Lower leg skin (tissue), 4 donors: ENCODE results near the gene CTIF. TPM values are rescaled to one million over a fixed set of nuclear protein-coding genes. Genes with fewer than 3 reads are reported as not detected.

Experiments
- DNase-seq, 2 donors: peaks; one replicate each; pipeline ENCODE4 v3.0.0-alpha.2; 2019; ENCODE audit warnings: low spot score in 2 of 2
- H3K4me3 ChIP-seq: fragments of 200-600 bp; sonication (generic); 2 replicates; pipeline ENCODE4 v1.5.1; 2017; ENCODE audit warnings: mild to moderate bottlenecking, low read depth; ENCODE audit not compliant: poor library complexity, severe bottlenecking
- POLR2A ChIP-seq, 2 donors: fragments of 450-650 bp; IDR thresholded peaks; one replicate each; pipeline ENCODE4 v1.6.1; 2016 to 2017; ENCODE audit warnings: antibody characterized with exemption in 2 of 2, mild to moderate bottlenecking in 1 of 2, moderate library complexity in 1 of 2
- WGBS, 2 donors: methylation state at CpG; one replicate each; pipeline ENCODE4 v1.1.5; 2018; 5-methylcytosine and 5-hydroxymethylcytosine counted together
- intact Hi-C: fragments of 100-400 bp; cut with DNase I; formaldehyde crosslinking; loops from one replicate; pipeline ENCODE4 v1.15.0; 2023; ENCODE audit warnings: low total_unique reads
- total RNA-seq, 4 donors: library from RNA; depleted of rRNA; stranded (reverse); fragments of >200 nt; gene quantifications; one replicate each; pipeline ENCODE4 v1.1.0, GENCODE V29; 2016
- TF ChIP-seq, protein P1 (sequence below), 3 donors: fragments of 450-650 bp; IDR thresholded peaks; one replicate each; pipeline ENCODE4 v1.5.1; 2016; ENCODE audit warnings: antibody characterized with exemption in 3 of 3, mild to moderate bottlenecking in 3 of 3, moderate library complexity in 2 of 3

Gene CTIF
- total RNA-seq, 4 donors from 2014 or later = 22.6 to 44.0 (median 30.2) TPM

DNA sequence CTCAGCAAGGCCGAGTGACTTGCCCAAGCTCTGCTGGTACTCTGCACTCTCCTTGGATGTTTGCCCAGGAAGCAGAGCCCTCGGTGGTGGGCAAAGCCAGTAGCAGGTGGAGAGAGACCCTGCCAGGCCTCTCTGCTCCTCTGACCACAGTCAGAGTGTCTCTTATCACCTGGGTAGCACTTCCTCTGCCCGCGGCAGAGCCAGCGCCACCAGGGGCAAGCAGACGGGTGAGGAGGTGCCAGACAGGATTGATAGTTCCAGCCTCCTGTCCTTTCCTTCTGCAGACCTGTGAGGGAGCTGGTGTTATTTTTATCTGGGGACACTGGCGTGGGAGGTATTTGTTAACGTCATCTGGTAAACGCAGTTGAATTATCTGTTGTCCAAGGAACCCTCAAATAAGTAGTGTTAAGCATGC is 259.0 kb downstream of the CTIF start:
- no peak for TF ChIP-seq POLR2A (IDR thresholded peaks at IDR 0.05)
- TF ChIP-seq, protein P1, sequence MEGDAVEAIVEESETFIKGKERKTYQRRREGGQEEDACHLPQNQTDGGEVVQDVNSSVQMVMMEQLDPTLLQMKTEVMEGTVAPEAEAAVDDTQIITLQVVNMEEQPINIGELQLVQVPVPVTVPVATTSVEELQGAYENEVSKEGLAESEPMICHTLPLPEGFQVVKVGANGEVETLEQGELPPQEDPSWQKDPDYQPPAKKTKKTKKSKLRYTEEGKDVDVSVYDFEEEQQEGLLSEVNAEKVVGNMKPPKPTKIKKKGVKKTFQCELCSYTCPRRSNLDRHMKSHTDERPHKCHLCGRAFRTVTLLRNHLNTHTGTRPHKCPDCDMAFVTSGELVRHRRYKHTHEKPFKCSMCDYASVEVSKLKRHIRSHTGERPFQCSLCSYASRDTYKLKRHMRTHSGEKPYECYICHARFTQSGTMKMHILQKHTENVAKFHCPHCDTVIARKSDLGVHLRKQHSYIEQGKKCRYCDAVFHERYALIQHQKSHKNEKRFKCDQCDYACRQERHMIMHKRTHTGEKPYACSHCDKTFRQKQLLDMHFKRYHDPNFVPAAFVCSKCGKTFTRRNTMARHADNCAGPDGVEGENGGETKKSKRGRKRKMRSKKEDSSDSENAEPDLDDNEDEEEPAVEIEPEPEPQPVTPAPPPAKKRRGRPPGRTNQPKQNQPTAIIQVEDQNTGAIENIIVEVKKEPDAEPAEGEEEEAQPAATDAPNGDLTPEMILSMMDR (IDR thresholded peaks at IDR 0.05) = no peak
- WGBS, 2 donors = 77 to 86% methylated on average over 9 of the region's 9 CpGs
- intact Hi-C loops = no loop called here
- no peak overlapping the region for H3K4me3 ChIP-seq
- DNase-seq = peak in 1 of 2 donors; percentile 69

DNA sequence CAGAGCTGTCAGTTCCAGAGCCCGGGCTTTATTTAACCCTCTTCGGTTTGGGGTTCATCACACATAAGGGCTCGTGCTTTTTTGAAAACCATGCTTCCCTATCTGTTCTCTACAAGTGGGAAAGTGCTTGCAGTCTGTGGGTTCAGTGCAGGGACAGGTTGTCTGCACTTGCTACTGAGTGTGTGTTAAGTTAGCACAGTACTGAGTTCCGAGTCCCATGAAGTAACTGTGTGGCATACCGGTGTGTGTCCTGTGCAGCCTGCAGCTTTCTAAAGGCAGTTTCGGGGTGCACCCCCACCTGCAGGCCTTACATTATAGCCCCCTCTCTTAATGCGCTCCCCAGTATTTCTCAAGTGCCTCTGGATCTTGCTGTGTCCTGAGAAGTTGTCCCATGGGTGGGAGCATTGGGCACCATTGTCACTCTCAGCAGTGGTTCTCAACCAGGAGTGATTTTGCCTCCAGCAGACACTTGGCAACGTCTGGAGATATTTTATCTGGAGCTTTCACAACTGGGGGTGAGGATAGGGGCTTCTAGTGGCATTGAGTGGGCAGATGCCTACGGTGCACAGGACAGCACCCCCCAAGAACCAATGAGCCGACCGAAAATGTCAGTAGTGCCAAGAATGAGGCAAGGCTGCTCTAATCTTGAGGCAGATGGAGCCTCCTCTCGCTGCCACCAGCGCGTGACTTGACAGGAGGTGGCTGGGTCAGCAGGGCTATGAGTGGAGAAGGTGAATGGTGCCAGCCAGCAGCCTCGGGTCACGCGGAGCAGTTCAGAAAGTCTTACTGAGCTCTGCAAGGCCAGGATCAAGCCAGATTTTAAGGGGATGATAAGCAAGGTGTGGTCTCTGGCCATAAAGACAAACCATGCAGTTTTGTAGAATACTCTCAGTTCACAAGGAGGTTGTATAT is 259.8 kb downstream of the CTIF start:
- no peak overlapping the region for H3K4me3 ChIP-seq
- intact Hi-C loops = no loop called here
- TF ChIP-seq, protein P1 (IDR thresholded peaks at IDR 0.05) = no peak
- no peak for TF ChIP-seq POLR2A (IDR thresholded peaks at IDR 0.05)
- peak in 1 of 2 donors; percentile 62 for DNase-seq
- 90 to 95% methylated on average over 17 of the region's 17 CpGs for WGBS, 2 donors

DNA sequence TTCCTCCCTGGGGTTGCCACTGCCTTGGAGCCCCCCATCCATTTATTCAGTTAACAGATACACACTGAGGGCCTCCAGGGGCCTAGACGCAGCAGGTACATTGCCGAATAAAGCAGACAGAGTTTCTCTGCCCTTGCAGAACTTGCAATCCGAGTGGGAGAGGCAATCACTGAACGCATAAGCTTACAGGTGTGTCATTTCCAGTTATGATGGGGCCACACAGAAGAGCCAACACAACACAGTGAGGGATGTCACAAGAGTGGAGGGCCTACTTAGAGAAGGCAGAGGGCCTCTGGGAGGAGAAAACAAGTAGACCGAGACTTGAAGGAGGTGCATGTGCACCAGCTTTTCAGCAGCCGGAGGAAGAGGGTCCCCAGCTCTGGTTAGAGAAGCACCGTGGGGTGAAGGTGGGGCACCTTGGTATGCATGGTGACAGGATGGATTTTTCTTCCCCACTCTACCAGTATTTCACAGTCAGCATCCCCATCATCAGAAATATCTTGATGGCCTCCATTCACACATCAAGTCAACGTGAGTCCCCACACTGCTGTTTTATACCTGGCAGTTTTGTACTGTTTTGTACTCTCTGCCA is 261.0 kb downstream of the CTIF start:
- WGBS, 2 donors = 88 to 99% methylated on average over 8 of the region's 8 CpGs
- peak in 1 of 2 donors; percentile 70 for DNase-seq
- TF ChIP-seq, protein P1 (IDR thresholded peaks at IDR 0.05) = no peak
- TF ChIP-seq POLR2A (IDR thresholded peaks at IDR 0.05) = no peak
- H3K4me3 ChIP-seq = no peak overlapping the region
- intact Hi-C loops = no loop called here

DNA sequence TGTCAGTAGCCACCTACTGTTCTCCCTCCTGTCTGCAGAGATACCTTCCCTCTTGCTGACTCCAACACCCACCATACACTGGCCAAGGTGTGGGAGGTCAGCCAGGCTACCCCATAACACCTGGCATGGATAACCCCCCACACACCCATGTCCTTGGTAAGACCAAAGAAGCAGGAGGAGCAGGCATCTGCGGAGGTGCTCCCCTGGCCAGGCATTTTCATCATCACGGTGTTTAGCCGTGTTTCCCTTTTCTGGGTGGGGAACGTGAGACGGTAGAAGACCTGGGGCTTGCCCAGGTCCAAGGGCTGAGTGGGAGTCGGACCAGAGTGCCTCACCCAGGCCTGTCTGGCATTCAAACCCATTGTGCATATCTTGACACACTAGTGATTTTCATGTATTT is 261.6 kb downstream of the CTIF start:
- no peak for TF ChIP-seq POLR2A (IDR thresholded peaks at IDR 0.05)
- TF ChIP-seq, protein P1 (IDR thresholded peaks at IDR 0.05) = no peak
- WGBS, 2 donors = 94 to 95% methylated on average over 6 of the region's 6 CpGs
- intact Hi-C loops = no loop called here
- H3K4me3 ChIP-seq = no peak overlapping the region
- peak in 1 of 2 donors; percentile 59 for DNase-seq

DNA sequence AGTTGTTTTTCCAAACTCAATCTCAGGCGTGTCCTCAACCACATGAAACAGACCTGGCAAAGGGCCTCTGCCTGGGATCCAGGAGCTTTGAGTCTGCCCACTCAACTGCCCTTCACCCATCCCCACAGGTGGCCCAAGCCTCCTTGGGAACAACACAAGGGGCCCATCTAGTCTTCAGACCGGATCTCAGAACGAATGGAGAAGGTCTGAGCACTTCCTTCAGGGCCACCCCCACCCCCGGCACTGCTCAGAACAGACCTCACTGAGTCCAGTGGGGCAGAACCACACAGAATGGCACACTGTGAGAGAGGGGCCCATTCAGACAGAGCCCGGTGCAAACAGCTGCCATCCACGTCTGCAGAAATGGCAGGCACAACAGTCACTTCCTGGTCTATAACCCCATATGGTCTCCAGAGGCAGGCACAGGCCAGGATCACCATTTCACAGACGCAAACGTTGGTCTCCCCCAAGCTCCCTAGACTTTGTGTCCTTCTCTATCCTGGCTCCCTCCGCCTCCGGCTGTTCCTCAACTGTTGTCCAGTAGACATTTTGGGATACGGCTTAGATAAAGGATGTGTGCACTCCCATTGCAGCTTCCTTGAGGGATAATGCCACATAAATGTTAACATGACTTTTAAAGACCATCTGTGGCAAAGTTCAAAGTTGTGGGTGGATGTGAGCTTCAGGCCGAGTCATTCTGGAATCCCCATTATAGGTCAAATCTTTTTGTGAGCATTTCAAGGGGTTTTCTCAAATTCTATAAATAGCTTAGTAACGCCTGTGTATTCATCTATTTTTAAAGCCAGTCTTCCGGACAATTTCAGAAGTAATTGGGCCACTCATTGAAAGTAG is 262.3 kb downstream of the CTIF start:
- TF ChIP-seq, protein P1 (IDR thresholded peaks at IDR 0.05) = no peak
- TF ChIP-seq POLR2A (IDR thresholded peaks at IDR 0.05) = no peak
- WGBS, 2 donors = 76 to 86% methylated on average over 14 of the region's 14 CpGs
- peak in 1 of 2 donors; percentile 64 for DNase-seq
- intact Hi-C loops = no loop called here
- no peak overlapping the region for H3K4me3 ChIP-seq
